Mammary epithelial cell (primary cell): Measurements from ENCODE around the gene KIF26B.

Experiments
- EZH2 ChIP-seq: IDR thresholded peaks from 2 replicates; pipeline ENCODE4 v1.6.1; 2012; ENCODE audit warnings: low read length, inconsistent platforms, borderline replicate concordance
- TF ChIP-seq, protein P1 (sequence below), 2 donors: IDR thresholded peaks in 1 of 2; conservative IDR thresholded peaks in 1 of 2; 2 replicates each; pipeline ENCODE4 v1.5.1; 2011 to 2012; ENCODE audit warnings: inconsistent platforms in 2 of 2, low read length in 2 of 2, mild to moderate bottlenecking in 2 of 2, control low read depth in 1 of 2, low read depth in 1 of 2; ENCODE audit not compliant: insufficient read depth in 1 of 2; ENCODE audit errors: extremely low read depth in 1 of 2

- TF ChIP-seq, protein P1, sequence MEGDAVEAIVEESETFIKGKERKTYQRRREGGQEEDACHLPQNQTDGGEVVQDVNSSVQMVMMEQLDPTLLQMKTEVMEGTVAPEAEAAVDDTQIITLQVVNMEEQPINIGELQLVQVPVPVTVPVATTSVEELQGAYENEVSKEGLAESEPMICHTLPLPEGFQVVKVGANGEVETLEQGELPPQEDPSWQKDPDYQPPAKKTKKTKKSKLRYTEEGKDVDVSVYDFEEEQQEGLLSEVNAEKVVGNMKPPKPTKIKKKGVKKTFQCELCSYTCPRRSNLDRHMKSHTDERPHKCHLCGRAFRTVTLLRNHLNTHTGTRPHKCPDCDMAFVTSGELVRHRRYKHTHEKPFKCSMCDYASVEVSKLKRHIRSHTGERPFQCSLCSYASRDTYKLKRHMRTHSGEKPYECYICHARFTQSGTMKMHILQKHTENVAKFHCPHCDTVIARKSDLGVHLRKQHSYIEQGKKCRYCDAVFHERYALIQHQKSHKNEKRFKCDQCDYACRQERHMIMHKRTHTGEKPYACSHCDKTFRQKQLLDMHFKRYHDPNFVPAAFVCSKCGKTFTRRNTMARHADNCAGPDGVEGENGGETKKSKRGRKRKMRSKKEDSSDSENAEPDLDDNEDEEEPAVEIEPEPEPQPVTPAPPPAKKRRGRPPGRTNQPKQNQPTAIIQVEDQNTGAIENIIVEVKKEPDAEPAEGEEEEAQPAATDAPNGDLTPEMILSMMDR (conservative IDR thresholded peaks at IDR 0.05 in 1 of 2, IDR thresholded peaks at IDR 0.05 in 1 of 2; ENCODE audit: extremely low read depth in 1 of 2, insufficient read depth in 1 of 2, low read depth in 1 of 2, low read length in 2 of 2): no peak
- no peak for TF ChIP-seq EZH2
Measured at GRCh38 chr1:245124644-245125043, 30.1 kb upstream of the KIF26B start.
